Measurements from ENCODE around the gene SLC24A3.

- TF ChIP-seq CTCF (IDR thresholded peaks at IDR 0.05) (no peak), POLR2A (IDR thresholded peaks at IDR 0.05) (no peak)
Measured at GRCh38 chr20:19749618-19750071, 537.2 kb downstream of the SLC24A3 start.

Measured in heart left ventricle (tissue), 13 donors.